Measurements from ENCODE around the gene CFAP53. TPM values are rescaled to one million over a fixed set of nuclear protein-coding genes. Genes with fewer than 3 reads are reported as not detected.

Gene CFAP53
- total and polyA plus RNA-seq, 2 of the 13 experiments (the other 11 are each of a cell fraction or from before 2014, with no cell fraction given) = 0.05 to 0.07 TPM

DNA sequence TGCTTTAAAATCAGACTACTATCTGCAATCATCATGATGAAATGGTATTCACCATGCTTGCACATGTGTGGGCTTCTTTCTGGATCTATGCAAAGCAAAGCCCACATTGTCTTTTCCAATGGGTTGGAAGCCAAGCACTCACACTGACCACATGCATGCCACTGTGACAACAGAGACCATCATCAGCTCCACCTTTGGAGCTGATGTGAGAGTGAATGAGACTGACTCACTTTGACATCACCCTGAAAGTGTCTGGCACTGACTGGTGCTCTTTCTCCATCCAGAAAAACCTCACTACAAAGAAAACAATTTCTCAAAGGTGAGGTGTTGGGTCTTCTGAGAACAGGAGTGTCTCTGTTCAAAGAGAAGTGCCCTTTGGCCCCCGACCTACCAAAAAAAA, 76.1 kb downstream of the CFAP53 start (continued):
- TF ChIP-seq, protein P1, sequence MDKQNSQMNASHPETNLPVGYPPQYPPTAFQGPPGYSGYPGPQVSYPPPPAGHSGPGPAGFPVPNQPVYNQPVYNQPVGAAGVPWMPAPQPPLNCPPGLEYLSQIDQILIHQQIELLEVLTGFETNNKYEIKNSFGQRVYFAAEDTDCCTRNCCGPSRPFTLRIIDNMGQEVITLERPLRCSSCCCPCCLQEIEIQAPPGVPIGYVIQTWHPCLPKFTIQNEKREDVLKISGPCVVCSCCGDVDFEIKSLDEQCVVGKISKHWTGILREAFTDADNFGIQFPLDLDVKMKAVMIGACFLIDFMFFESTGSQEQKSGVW (CRISPR knock-in tag; IDR thresholded peaks at IDR 0.05; ENCODE audit: borderline replicate concordance) = no peak
- TF ChIP-seq RFX3 (CRISPR knock-in tag; IDR thresholded peaks at IDR 0.05) (no peak), MATR3 (CRISPR knock-in tag; IDR thresholded peaks at IDR 0.05) (no peak), GABPB1 (CRISPR knock-in tag; IDR thresholded peaks at IDR 0.05) (no peak), TBP (CRISPR knock-in tag; IDR thresholded peaks at IDR 0.05) (no peak), ZNF850 (CRISPR knock-in tag; conservative IDR thresholded peaks at IDR 0.05) (no peak), GZF1 (CRISPR knock-in tag; IDR thresholded peaks at IDR 0.05) (no peak), ZNF124 (CRISPR knock-in tag; IDR thresholded peaks at IDR 0.05) (no peak)
- TF ChIP-seq, protein P2, sequence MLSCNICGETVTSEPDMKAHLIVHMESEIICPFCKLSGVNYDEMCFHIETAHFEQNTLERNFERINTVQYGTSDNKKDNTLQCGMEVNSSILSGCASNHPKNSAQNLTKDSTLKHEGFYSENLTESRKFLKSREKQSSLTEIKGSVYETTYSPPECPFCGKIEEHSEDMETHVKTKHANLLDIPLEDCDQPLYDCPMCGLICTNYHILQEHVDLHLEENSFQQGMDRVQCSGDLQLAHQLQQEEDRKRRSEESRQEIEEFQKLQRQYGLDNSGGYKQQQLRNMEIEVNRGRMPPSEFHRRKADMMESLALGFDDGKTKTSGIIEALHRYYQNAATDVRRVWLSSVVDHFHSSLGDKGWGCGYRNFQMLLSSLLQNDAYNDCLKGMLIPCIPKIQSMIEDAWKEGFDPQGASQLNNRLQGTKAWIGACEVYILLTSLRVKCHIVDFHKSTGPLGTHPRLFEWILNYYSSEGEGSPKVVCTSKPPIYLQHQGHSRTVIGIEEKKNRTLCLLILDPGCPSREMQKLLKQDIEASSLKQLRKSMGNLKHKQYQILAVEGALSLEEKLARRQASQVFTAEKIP (CRISPR knock-in tag; IDR thresholded peaks at IDR 0.05; ENCODE audit: borderline replicate concordance) = no peak

DNA sequence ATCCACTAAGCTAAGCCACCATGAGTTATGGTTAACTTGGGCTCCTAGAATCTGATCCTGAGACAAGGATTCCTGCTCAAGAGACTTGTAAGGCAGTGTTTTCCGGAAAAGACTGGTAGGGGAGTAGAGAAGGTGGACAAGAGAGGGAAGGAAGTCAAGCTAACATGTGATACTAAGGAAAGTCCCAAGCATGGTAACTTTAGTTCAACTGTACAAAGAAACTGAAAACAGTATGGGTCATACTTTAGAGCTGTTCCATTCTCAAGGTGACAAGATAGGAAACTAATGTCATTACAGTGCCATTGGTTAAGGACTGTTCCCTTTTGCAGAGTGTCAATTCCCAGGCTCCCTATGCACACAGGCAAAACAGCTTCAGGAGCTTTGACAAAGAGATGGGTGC, 77.1 kb downstream of the CFAP53 start:
- no peaks in the 10 kb centered on the region for H4K20me1 ChIP-seq (ENCODE audit: insufficient read depth, low read length)
- no peak for DNase-seq (ENCODE audit: low spot score)
- no peak overlapping the region for H3K4me2 ChIP-seq (ENCODE audit: low read depth, low read length)
- ATAC-seq = no peak
- peaks cover 13% of the 10 kb centered on the region for H3K79me2 ChIP-seq (ENCODE audit: insufficient read depth, low read length)
- peaks cover 45% of the 10 kb centered on the region for H3K4me1 ChIP-seq (ENCODE audit: insufficient read depth, low read length)
- H3K9ac ChIP-seq (ENCODE audit: insufficient read depth, low read depth, low read length) = no peak overlapping the region
- no peak overlapping the region for H2AFZ ChIP-seq (ENCODE audit: low read length)
- H3K27ac ChIP-seq (ENCODE audit: extremely low read length, insufficient read depth, low read length) = no peak overlapping the region
- no peak overlapping the region for H3K4me3 ChIP-seq (replicated peaks in 1 of 3; ENCODE audit: insufficient read depth in 1 of 3, low read depth in 2 of 3, low read length in 3 of 3)
- intact Hi-C loops (cut with micrococcal nuclease; ENCODE audit: unreplicated experiment) = no loop called here
- CTCF ChIA-PET (ENCODE audit: low intra/inter-chr PET ratio, low total read pairs) = no interaction called here
- H3K27me3 ChIP-seq (ENCODE audit: control insufficient read depth in 1 of 2, insufficient read depth in 2 of 2, low read length in 2 of 2) = no peaks in the 10 kb centered on the region
- no peaks in the 10 kb centered on the region for H3K9me3 ChIP-seq (ENCODE audit: low read length)
- BruUV-seq (replicated peaks) = no TSS peak
- POLR2A ChIA-PET = no interaction called here
- no peaks in the 10 kb centered on the region for H3K36me3 ChIP-seq (replicated peaks in 1 of 2; ENCODE audit: control insufficient read depth in 1 of 2, insufficient read depth in 2 of 2, low read length in 2 of 2)
- in situ Hi-C loops (cut with HindIII; ENCODE audit: extremely low pct_ligation_motif_present, low pct_unique_long_range_greater_than_20kb) = no loop called here
- TF ChIP-seq PHF8 (CRISPR knock-in tag; IDR thresholded peaks at IDR 0.05) = no peak
- WGBS (ENCODE audit: low lambda C conversion rate) = 95% methylated on average over 1 of the region's 1 CpG
- FAIRE-seq = no peak
